ENCODE measurements around the gene BBS9.

BBS9 gene

GRCh38 chr7:33457039-33457438, 327.7 kb downstream of the BBS9 start:
- TF ChIP-seq CTCF (IDR thresholded peaks at IDR 0.05), result no peak

GRCh38 chr7:33458581-33458980, 329.2 kb downstream of the BBS9 start:
- no peak for TF ChIP-seq CTCF (IDR thresholded peaks at IDR 0.05)

- peak; percentile 41 for TF ChIP-seq CTCF (IDR thresholded peaks at IDR 0.05)
Measured at GRCh38 chr7:33459340-33459751, 330.0 kb downstream of the BBS9 start.

- TF ChIP-seq CTCF (IDR thresholded peaks at IDR 0.05), result no peak
Measured at GRCh38 chr7:33463131-33463530, 333.8 kb downstream of the BBS9 start.

- TF ChIP-seq CTCF (IDR thresholded peaks at IDR 0.05), result no peak
Measured at GRCh38 chr7:33466203-33466602, 336.8 kb downstream of the BBS9 start.

- TF ChIP-seq CTCF (IDR thresholded peaks at IDR 0.05), result no peak
Measured at GRCh38 chr7:33471636-33472242, 342.4 kb downstream of the BBS9 start.

- TF ChIP-seq CTCF (IDR thresholded peaks at IDR 0.05), result no peak
Measured at GRCh38 chr7:33472348-33473025, 343.1 kb downstream of the BBS9 start.

Data from LNCAP (cell line).